A673 (cell line): ENCODE results near the gene HSDL1. TPM values are rescaled to one million over a fixed set of nuclear protein-coding genes. Genes with fewer than 3 reads are reported as not detected.

ENCODE experiments used
- BruUV-seq: library from RNA; stranded (reverse); fragments of 400-500 nt; replicated peaks from 2 replicates; lab custom pipeline; 2021; lab: Mats Ljungman, UMichigan
- CTCF ChIA-PET: fragments of 300-600 bp; sonication (Branson Sonifier 250); formaldehyde crosslinking; loops from one replicate; lab custom pipeline; 2022; ENCODE audit warnings: antibody characterized with exemption; lab: Charles Lee
- POLR2A ChIA-PET: fragments of 300-600 bp; sonication (Branson Sonifier 250); formaldehyde crosslinking; loops from one replicate; lab custom pipeline; 2022; ENCODE audit warnings: antibody characterized with exemption; ENCODE audit not compliant: low non-redundant PET; lab: Charles Lee
- DNase-seq: peaks from one replicate; pipeline ENCODE4 v3.0.0-alpha.2; 2015; ENCODE audit warnings: low spot score
- H3K27ac ChIP-seq: fragments of 200-600 bp; sonication (generic); 2 replicates; pipeline ENCODE4 v1.5.1; 2016; ENCODE audit warnings: mixed run types, low read depth, mild to moderate bottlenecking, mixed read lengths, antibody characterized with exemption, low read length; ENCODE audit not compliant: poor library complexity, severe bottlenecking
- H3K27me3 ChIP-seq: fragments of 200-600 bp; sonication (generic); replicated peaks from 2 replicates; pipeline ENCODE4 v1.6.1; 2017; ENCODE audit warnings: mixed run types, low read depth, mild to moderate bottlenecking, mixed read lengths, antibody characterized with exemption, low read length; ENCODE audit not compliant: insufficient read depth, poor library complexity
- H3K36me3 ChIP-seq: fragments of 200-600 bp; sonication (generic); 2 replicates; pipeline ENCODE4 v1.6.1; 2016; ENCODE audit warnings: mixed run types, mild to moderate bottlenecking, mixed read lengths, antibody characterized with exemption, low read length; ENCODE audit not compliant: insufficient read depth, poor library complexity, severe bottlenecking
- H3K4me1 ChIP-seq: fragments of 200-600 bp; sonication (generic); 2 replicates; pipeline ENCODE4 v1.6.1; 2017; ENCODE audit warnings: mixed run types, mild to moderate bottlenecking, mixed read lengths, antibody characterized with exemption, low read length; ENCODE audit not compliant: insufficient read depth, poor library complexity, severe bottlenecking
- H3K4me3 ChIP-seq: fragments of 200-600 bp; sonication (generic); 2 replicates; pipeline ENCODE4 v1.5.1; 2016; ENCODE audit warnings: low read depth, mixed run types, mild to moderate bottlenecking, mixed read lengths, low read length; ENCODE audit not compliant: poor library complexity, severe bottlenecking
- H3K9me3 ChIP-seq: fragments of 200-600 bp; sonication (generic); 2 replicates; pipeline ENCODE4 v1.6.1; 2016; ENCODE audit warnings: mixed run types, low read depth, mild to moderate bottlenecking, mixed read lengths, antibody characterized with exemption, low read length; ENCODE audit not compliant: poor library complexity, severe bottlenecking
- CTCF ChIP-seq: fragments of 300-800, 200-600 bp; sonication (generic); conservative IDR thresholded peaks from 2 replicates; pipeline ENCODE4 v1.5.1; 2017; ENCODE audit warnings: low read depth, mild to moderate bottlenecking, antibody characterized with exemption, low read length, moderate library complexity, mixed read lengths
- EZH2 ChIP-seq: fragments of 200-600 bp; sonication (generic); IDR thresholded peaks from 2 replicates; pipeline ENCODE4 v1.6.1; 2017; ENCODE audit warnings: borderline replicate concordance, low read depth, mild to moderate bottlenecking, mixed read lengths, antibody characterized with exemption, low read length; ENCODE audit not compliant: poor library complexity, severe bottlenecking
- intact Hi-C: fragments of 100-400 bp; cut with micrococcal nuclease; formaldehyde crosslinking; loops from one replicate; pipeline ENCODE4 v1.10.0; 2022; ENCODE audit not compliant: unreplicated experiment
- total RNA-seq: library from RNA; stranded (reverse); gene quantifications from 2 replicates; pipeline ENCODE4 v1.2.3, GENCODE V29; 2021

Gene HSDL1
- total RNA-seq, 1 experiment from 2014 or later = 45.6 TPM

GRCh38 chr16:84088695-84089395, 56.1 kb downstream of the HSDL1 start:
- CTCF ChIA-PET = no interaction called here
- Histone ChIP-seq H3K9me3 (no peaks in the 10 kb centered on the region), H3K36me3 (peaks cover 62% of the 10 kb centered on the region), H3K27ac (no peak overlapping the region), H3K27me3 (no peaks in the 10 kb centered on the region), H3K4me3 (no peak overlapping the region), H3K4me1 (no peaks in the 10 kb centered on the region)
- intact Hi-C loops = loop anchor here (5.0 kb wide), 1 partner anchor 88 kb away; no protein-coding TSS in a partner anchor
- no TSS peak for BruUV-seq
- POLR2A ChIA-PET = no interaction called here
- DNase-seq = no peak
- TF ChIP-seq EZH2 (no peak), CTCF (no peak)

GRCh38 chr16:84087466-84088151, 57.4 kb downstream of the HSDL1 start:
- Histone ChIP-seq H3K27me3 (no peaks in the 10 kb centered on the region), H3K36me3 (peaks cover 55% of the 10 kb centered on the region), H3K9me3 (no peaks in the 10 kb centered on the region), H3K27ac (no peak overlapping the region), H3K4me3 (no peak overlapping the region), H3K4me1 (no peaks in the 10 kb centered on the region)
- POLR2A ChIA-PET = no interaction called here
- no TSS peak for BruUV-seq
- no peak for TF ChIP-seq EZH2
- no peak for TF ChIP-seq CTCF
- intact Hi-C loops = loop anchor here (5.0 kb wide), 1 partner anchor 90 kb away; no protein-coding TSS in a partner anchor
- no peak for DNase-seq
- CTCF ChIA-PET = interaction anchor here (0.6 kb wide), 1 partner anchor 25 kb away, joined by 4 read pairs; no protein-coding TSS in a partner anchor

- TF ChIP-seq CTCF (no peak), EZH2 (no peak)
- H3K27ac ChIP-seq = no peak overlapping the region
- no peaks in the 10 kb centered on the region for H3K4me1 ChIP-seq
- no peak overlapping the region for H3K4me3 ChIP-seq
- no peaks in the 10 kb centered on the region for H3K27me3 ChIP-seq
- CTCF ChIA-PET = no interaction called here
- BruUV-seq = no TSS peak
- intact Hi-C loops = loop anchor here (5.0 kb wide), 1 partner anchor 90 kb away; no protein-coding TSS in a partner anchor
- no peaks in the 10 kb centered on the region for H3K9me3 ChIP-seq
- POLR2A ChIA-PET = no interaction called here
- no peak for DNase-seq
- peaks cover 50% of the 10 kb centered on the region for H3K36me3 ChIP-seq
Measured at GRCh38 chr16:84087001-84087400, 58.0 kb downstream of the HSDL1 start.
